Motor neuron (in vitro differentiated cells): Measurements from ENCODE around the gene LRRC19. TPM values are rescaled to one million over a fixed set of nuclear protein-coding genes. Genes with fewer than 3 reads are reported as not detected.
A peak's percentile ranks its signal among the peaks of the same experiment; 100 is the strongest.

Experiments
- ATAC-seq, 8 experiments: fragments of 200-7000 bp; cut with Tn5 transposase; replicated peaks in 6 of 8; 2 replicates each; pipeline ENCODE4 v1.8.0; 2021; ENCODE audit warnings: mild to moderate bottlenecking in 8 of 8, moderate library complexity in 8 of 8
- H3K27ac ChIP-seq, 2 donors: fragments of 250-450 bp; sonication (Bioruptor Pico); 2 replicates each; pipeline ENCODE4 v1.9.0; 2021; ENCODE audit warnings: antibody characterized with exemption in 2 of 2, mild to moderate bottlenecking in 2 of 2, moderate library complexity in 1 of 2
- H3K4me1 ChIP-seq, 2 donors: fragments of 250-450 bp; sonication (Bioruptor Pico); replicated peaks in 1 of 2; 2 replicates each; pipeline ENCODE4 v1.6.1; 2021; ENCODE audit warnings: antibody characterized with exemption in 2 of 2, mild to moderate bottlenecking in 2 of 2, moderate library complexity in 1 of 2
- H3K4me3 ChIP-seq, 5 donors: fragments of 250-450 bp; sonication (Bioruptor Pico); 2 replicates each; pipeline ENCODE4 v1.9.0; 2021; ENCODE audit warnings: antibody characterized with exemption in 5 of 5, mild to moderate bottlenecking in 5 of 5, moderate library complexity in 4 of 5
- WGBS, 10 experiments: fragments of 450-650 bp; shearing (Covaris generic); methylation state at CpG; one replicate each; pipeline ENCODE4 v1.0.0; 2022; 5-methylcytosine and 5-hydroxymethylcytosine counted together
- in situ Hi-C, 9 experiments: fragments of 400-800 bp; cut with MboI; loops; one replicate each; pipeline ENCODE4 v1.15.0; 2021; ENCODE audit warnings: low sequenced_read_pairs in 9 of 9, low pct_unique_long_range_greater_than_20kb in 2 of 9; ENCODE audit not compliant: unreplicated experiment in 9 of 9
- total RNA-seq, 8 experiments: library from RNA; unstranded; fragments of 300-600 nt; gene quantifications; 2 replicates each; pipeline versions ENCODE4 v1.2.3 to v1.2.4, GENCODE V29; 2022

LRRC19 gene, protein sequence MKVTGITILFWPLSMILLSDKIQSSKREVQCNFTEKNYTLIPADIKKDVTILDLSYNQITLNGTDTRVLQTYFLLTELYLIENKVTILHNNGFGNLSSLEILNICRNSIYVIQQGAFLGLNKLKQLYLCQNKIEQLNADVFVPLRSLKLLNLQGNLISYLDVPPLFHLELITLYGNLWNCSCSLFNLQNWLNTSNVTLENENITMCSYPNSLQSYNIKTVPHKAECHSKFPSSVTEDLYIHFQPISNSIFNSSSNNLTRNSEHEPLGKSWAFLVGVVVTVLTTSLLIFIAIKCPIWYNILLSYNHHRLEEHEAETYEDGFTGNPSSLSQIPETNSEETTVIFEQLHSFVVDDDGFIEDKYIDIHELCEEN
- total RNA-seq: 1 to 10 TPM in 2 of 8 experiments, under 1 TPM in 6; 0.27 to 3.2 (median 0.39) TPM

DNA sequence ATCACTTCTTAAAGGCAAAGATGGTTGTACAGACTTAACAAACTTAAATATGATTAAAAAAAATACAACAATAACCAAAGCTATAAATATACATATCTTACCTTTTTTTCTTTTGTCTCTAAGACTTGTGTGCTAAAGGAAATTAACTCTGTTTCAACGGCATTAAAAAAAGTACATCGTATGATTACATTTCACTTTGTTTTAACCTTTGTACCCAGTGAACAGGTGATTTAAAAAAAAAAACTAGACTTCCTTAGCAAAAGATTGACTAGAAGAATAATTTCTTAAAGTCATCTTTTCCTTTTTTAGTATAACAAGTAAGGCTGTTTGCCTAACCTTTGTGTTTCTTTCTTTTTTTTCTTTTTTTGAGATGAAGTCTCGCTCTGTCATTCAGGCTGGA lies at the start of gene LRRC19:
Gene LRRC19 (minus strand): TSS at position 182 of the 400 bp plus-strand sequence. CDS start 5,978 bp downstream, outside the sequence.
- H3K4me3 ChIP-seq: no peak within 1 kb of the TSS
- no peak for ATAC-seq
- WGBS, 10 experiments: 81 to 100% (median 97%) methylated on average over 2 to 3 of the region's 3 CpGs; no CpG with 5 or more reads in 1 of the 10 experiments
- no peaks in the 10 kb centered on the region for H3K4me1 ChIP-seq
- in situ Hi-C loops: no loop called here
- H3K27ac ChIP-seq: no peak within 1 kb of the TSS

DNA sequence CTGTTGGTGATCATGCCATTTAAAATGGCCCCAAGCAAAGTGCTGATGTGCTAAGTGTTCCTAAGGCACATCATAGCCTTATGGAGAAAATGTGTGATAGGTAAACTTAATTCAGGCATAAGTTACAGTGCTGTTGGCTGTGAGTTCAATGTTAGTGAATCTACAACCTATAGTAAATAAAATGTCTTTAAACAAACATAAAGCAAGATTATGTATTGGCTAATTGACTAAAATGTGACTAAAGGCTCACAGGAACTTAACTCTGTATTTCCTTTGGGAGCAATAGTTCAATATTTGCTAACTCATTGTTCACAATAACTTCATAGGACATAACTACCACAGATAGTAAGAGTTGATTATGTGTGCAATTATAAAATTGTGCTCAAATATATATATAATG lies 49.4 kb upstream of the LRRC19 start:
- Histone ChIP-seq H3K4me3 (no peak overlapping the region), H3K4me1 (no peaks in the 10 kb centered on the region), H3K27ac (no peak overlapping the region)
- ATAC-seq: no peak
- in situ Hi-C loops: no loop called here

DNA sequence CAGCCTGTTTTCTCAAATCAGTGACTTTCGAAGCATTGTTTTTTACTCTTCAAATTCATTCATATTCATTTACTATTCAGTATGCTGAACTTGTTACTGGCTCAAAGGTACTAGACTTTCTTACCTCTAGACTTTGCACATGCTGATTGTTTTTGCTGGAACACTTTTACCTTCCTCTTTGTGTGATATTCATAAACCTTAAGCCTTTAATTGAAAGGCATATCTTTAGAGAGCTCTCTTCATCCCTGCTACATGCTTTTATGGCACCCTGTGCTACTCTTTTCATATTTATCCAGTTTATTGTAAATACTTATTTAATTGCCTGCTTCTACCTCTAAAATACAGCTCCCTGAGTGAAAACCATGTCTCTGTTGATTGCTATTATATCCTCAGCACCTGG lies 48.7 kb upstream of the LRRC19 start:
- H3K27ac ChIP-seq: no peak overlapping the region
- in situ Hi-C loops: no loop called here
- H3K4me3 ChIP-seq: no peak overlapping the region
- ATAC-seq: no peak
- H3K4me1 ChIP-seq: no peaks in the 10 kb centered on the region
- 82 to 100% (median 100%) methylated on average over 1 of the region's 1 CpG; no CpG with 5 or more reads in 2 of the 10 experiments for WGBS, 10 experiments

DNA sequence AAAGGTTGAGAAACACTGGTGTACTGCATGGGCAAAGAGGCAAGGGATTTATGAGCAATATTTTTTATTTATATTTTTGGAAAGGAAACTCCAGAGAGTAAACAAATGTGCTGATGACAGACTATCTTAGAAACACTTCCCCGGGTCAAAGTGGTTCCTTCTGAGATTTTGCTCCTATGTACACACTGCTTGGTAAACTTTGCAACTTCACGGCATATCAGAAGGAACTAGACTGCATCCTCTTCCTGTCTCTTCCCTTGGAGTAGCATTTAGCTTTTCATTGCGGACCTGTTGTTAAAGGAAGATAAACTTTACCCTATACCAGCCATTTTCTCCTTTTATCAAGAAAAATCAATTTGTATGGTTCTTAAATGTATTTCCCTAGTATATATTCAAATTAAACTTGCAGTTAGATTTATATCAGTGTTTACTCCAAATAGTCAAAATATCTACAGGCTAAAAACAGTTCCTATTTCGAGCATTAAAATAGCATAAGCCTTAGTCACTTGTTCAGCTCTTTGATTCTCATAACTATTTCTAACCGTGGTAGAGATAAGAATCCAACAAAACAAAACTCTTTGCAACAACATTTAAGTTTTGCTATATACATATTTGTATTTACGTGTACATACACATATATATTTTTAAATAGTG lies 48.0 kb upstream of the LRRC19 start:
- in situ Hi-C loops: no loop called here
- no peak overlapping the region for H3K4me3 ChIP-seq
- no peaks in the 10 kb centered on the region for H3K4me1 ChIP-seq
- no peak overlapping the region for H3K27ac ChIP-seq
- ATAC-seq: no peak
- 61 to 100% (median 76%) methylated on average over 2 to 6 of the region's 6 CpGs for WGBS, 10 experiments

DNA sequence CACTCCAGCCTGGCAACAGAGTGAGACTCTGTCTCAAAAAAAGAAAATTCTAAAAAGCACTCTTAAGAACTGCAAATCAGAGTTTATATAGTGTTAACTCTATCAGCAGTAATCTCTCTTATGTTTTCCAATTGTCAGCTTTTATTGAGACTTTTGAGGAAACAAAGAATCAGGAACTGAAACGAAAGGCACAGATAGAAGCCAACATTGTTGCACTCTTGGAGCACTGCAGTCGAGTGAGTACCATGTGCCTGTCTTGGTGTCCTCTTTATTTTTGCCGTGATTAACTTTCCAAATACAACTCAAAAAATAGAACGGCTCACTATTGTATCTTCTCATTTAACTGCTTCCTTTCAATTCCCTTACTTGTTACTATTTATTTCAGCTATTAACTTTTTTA lies 41.7 kb upstream of the LRRC19 start:
- Histone ChIP-seq H3K4me1 (no peaks in the 10 kb centered on the region), H3K4me3 (no peak overlapping the region), H3K27ac (no peak overlapping the region)
- WGBS, 10 experiments: 84 to 100% (median 93%) methylated on average over 1 to 4 of the region's 4 CpGs
- no peak for ATAC-seq
- in situ Hi-C loops: loop anchor here in 3 of 9 experiments (25.0 kb wide), 3 partner anchors 215 to 490 kb away; partner anchors contain the start of genes MOB3B (in 2 of the 3) and EQTN (in 1 of the 3)

DNA sequence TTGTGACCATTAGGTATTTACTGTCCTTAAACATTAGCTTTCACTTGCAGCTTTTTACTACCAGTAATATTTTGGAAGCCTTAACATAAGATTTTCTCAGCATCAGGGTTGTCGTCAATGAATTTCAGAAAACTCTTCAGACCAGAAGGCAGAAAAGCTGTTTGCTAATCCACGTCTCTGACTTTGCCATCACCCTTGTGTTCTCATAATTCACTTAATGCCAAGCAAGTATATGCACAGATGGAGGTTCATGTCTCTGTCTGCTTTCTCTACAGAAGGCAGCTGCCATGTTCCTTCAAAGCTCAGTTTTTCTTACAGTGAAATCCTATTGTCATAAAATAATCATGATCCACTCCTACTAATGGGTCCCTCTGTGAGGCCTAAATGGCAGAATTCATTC lies 37.7 kb upstream of the LRRC19 start:
- in situ Hi-C loops: loop anchor here in 3 of 9 experiments (25.0 kb wide), 3 partner anchors 219 to 494 kb away; partner anchors contain the start of genes MOB3B (in 2 of the 3) and EQTN (in 1 of the 3)
- 70 to 100% (median 89%) methylated on average over 1 to 2 of the region's 2 CpGs; no CpG with 5 or more reads in 4 of the 10 experiments for WGBS, 10 experiments
- no peak for ATAC-seq

DNA sequence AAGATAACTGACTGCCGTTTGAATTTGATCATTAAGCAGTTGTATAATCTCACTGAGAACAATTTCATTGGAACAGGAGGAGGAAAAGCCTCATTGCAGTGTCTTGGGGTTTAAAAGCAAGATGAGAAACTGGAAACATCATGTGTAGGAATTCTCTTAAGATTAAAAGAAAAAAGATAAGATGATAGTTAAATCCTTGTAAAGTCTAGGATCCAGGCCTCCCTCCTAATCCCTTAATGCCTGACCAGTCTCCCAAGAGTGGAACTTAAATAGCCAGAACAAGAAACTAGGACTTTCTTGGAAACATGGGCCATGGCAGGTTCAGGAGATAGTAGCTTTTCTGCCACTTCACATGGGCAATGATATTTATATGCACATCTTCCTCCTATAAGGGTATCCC lies 37.0 kb upstream of the LRRC19 start:
- 0 to 100% (median 85%) methylated on average over 1 of the region's 1 CpG; no CpG with 5 or more reads in 2 of the 10 experiments for WGBS, 10 experiments
- Histone ChIP-seq H3K4me3 (no peak overlapping the region), H3K4me1 (no peaks in the 10 kb centered on the region), H3K27ac (no peak overlapping the region)
- no peak for ATAC-seq
- in situ Hi-C loops: loop anchor here in 3 of 9 experiments (25.0 kb wide), 3 partner anchors 220 to 495 kb away; partner anchors contain the start of genes MOB3B (in 2 of the 3) and EQTN (in 1 of the 3)

More for the DNA sequence above, 37.7 kb upstream of the LRRC19 start:
- no peak overlapping the region for H3K4me3 ChIP-seq
- H3K27ac ChIP-seq: no peak overlapping the region
- no peaks in the 10 kb centered on the region for H3K4me1 ChIP-seq

DNA sequence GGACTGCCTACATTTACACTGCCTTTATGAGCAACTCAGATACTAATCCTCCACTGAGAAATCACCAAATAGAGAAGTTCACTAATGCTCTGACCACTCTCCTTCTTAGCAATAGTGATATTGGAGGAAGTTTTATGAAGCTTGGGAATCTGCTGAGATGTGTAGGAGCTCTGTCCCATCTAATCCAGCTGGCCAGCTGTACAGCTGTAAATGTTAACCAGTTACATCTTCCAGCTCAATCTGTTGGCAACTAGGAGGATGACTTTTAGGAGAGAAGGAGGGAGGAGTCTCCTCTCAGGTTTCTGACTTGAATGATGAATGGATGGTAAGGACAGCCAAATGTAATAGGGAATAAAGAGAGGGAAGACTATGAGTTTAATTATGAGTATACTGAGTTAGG lies 36.3 kb upstream of the LRRC19 start:
- Histone ChIP-seq H3K4me1 (no peaks in the 10 kb centered on the region), H3K4me3 (no peak overlapping the region), H3K27ac (no peak overlapping the region)
- in situ Hi-C loops: loop anchor here in 3 of 9 experiments (25.0 kb wide), 3 partner anchors 221 to 496 kb away; partner anchors contain the start of genes MOB3B (in 2 of the 3) and EQTN (in 1 of the 3)
- ATAC-seq: no peak

DNA sequence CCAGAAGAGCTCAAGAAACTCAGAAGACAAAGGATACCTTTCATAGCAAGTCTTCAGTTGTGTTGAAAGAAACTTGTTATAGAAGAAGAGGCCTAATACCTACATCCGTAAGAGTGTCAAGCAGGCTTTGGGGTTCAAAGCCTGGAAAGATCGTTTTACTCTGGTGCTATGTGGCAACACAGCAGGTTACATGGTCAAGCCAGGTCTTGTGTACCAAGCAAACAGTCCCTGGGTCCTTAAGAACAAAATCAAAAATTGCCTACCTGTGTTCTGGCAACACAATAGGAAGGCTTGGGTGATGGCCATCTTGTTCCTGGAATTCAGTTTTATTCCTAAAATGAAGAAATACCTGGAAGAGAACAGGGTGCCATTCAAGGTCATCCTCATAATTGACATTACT lies 32.0 kb upstream of the LRRC19 start:
- in situ Hi-C loops: loop anchor here in 3 of 9 experiments (10.0 to 25.0 kb wide), 4 partner anchors 225 to 500 kb away; partner anchors contain the start of genes MOB3B (in 2 of the 3) and EQTN (in 1 of the 3)
- no peak for ATAC-seq
- WGBS, 10 experiments: 80 to 100% (median 100%) methylated on average over 1 to 2 of the region's 2 CpGs; no CpG with 5 or more reads in 2 of the 10 experiments

DNA sequence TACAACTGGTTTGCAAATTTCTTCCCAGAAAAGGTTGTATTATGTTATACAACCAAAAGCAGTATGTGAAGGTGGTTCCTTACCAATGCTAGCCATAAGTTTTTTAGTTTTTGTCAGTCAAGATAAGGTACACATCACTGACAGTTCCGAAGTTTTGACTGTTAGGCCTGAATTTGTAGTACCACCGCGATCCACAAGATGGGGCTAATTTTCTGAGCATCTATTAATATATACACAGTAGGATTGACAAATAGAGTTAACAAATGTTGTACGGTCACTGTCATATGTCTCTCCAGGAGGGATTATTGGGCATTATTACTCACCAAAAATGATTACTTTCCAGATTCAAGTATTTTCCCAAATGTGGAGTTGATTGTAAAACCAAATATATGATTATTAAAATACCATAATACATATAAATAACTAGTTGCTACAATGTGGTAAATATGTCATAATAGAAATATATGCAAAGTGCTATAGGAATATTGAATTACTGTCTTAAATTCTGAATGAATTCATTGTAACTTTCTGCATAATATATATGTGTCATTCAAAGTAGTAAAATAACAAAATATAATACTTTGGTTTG lies 28.4 kb upstream of the LRRC19 start:
- no peak overlapping the region for H3K27ac ChIP-seq
- no peaks in the 10 kb centered on the region for H3K4me1 ChIP-seq
- peak in 4 of 8 experiments; percentile 30 to 72 (median 66) for ATAC-seq
- H3K4me3 ChIP-seq: no peak overlapping the region
- in situ Hi-C loops: loop anchor here in 3 of 9 experiments (10.0 to 25.0 kb wide), 4 partner anchors 228 to 503 kb away; partner anchors contain the start of genes MOB3B (in 2 of the 3) and EQTN (in 1 of the 3)
- 0 to 31% (median 17%) methylated on average over 1 to 4 of the region's 4 CpGs for WGBS, 10 experiments

More for the DNA sequence above, 32.0 kb upstream of the LRRC19 start:
- no peaks in the 10 kb centered on the region for H3K4me1 ChIP-seq
- H3K4me3 ChIP-seq: no peak overlapping the region
- no peak overlapping the region for H3K27ac ChIP-seq

DNA sequence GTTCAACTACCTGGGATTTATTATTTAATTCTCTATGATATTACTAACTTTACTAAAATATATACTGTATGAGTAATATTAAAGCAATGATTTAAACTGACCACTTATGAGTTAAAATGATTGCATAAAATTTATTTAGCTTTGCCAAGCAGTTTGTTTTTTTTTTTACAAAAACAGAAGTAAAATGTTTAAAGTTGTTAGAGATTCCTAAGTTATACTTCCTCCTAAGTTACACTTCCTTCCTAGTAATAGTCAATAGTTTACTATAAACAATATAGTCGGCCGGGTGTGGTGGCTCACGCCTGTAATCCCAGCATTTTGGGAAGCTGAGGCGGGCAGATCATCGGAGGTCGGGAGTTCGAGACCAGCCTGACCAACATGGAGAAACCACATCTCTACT lies 23.7 kb upstream of the LRRC19 start:
- in situ Hi-C loops: loop anchor here in 3 of 9 experiments (25.0 kb wide), 3 partner anchors 233 to 508 kb away; partner anchors contain the start of genes MOB3B (in 2 of the 3) and EQTN (in 1 of the 3)
- 80 to 98% (median 93%) methylated on average over 1 to 7 of the region's 7 CpGs; no CpG with 5 or more reads in 3 of the 10 experiments for WGBS, 10 experiments
- no peak for ATAC-seq
- Histone ChIP-seq H3K27ac (no peak overlapping the region), H3K4me3 (no peak overlapping the region), H3K4me1 (no peaks in the 10 kb centered on the region)

DNA sequence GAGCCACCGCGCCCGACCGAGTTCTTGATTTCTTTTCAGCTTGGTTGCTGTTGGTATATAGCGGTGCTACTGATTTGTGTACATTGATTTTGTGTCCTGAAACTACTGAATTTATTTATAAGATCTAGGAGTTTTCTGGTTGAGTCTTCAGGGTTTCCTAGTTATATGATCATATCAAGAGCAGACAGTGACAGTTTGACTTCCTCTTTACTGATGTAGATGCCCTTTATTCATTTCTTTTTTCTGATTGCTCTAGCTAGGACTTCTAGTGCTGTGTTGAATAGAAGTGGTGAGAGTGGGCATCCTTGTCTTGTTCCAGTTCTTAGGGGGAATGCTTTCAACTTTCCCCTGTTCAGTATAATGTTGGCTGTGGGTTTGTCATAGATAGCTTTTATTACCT lies 17.4 kb upstream of the LRRC19 start:
- no peak for ATAC-seq
- in situ Hi-C loops: no loop called here

DNA sequence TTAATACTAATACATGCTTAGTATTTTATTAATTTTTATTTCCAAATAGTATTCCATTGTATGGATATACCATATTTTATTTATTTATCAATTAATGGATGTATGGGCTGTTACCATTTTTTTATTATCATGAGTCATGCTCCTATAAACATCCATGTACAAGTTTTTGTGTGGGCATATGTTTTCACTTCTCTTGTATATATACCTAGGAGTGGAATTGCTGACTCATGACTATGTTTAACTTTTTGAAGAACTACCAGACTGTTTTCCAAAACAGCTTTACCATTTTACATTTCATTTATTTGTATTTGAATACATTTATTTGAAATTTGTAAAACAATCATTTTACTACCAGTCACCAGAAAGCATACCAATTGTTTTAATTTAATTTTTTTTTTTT lies 14.1 kb upstream of the LRRC19 start:
- Histone ChIP-seq H3K4me3 (no peak overlapping the region), H3K27ac (no peak overlapping the region), H3K4me1 (no peaks in the 10 kb centered on the region)
- ATAC-seq: no peak
- in situ Hi-C loops: no loop called here

More for the DNA sequence above, 17.4 kb upstream of the LRRC19 start:
- H3K4me3 ChIP-seq: no peak overlapping the region
- no peaks in the 10 kb centered on the region for H3K4me1 ChIP-seq
- H3K27ac ChIP-seq: no peak overlapping the region
- WGBS, 10 experiments: 69 to 100% (median 98%) methylated on average over 1 to 5 of the region's 5 CpGs; no CpG with 5 or more reads in 4 of the 10 experiments
